ENCODE results near the gene GHRH.

The GHRH gene

DNA sequence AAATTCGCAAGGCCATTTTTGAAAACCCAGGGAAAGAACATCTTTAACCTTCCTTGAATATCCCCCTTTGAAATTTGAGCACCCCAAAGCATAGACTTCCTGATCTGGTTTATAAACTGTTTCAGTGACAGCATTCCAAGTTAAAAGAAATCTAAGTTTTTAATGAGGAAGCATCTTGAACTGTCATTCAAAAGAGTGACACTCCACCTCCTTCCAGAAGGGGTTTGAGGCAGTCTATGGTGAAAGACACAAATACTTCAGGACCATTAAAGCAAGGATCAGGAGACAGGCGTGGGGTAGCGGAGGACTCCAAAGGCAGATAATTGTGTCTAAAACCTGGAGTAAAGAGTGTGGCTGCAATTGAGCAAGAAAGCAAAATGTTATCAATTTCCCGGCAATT is 691 bp downstream of the GHRH start:
- no peak for FAIRE-seq

- no peak for FAIRE-seq
Measured at GRCh38 chr20:37259865-37260264, 1.7 kb downstream of the GHRH start.

- FAIRE-seq, result no peak
Measured at GRCh38 chr20:37259031-37259430, 2.6 kb downstream of the GHRH start.

- FAIRE-seq, result no peak
Measured at GRCh38 chr20:37257988-37258387, 3.6 kb downstream of the GHRH start.

DNA sequence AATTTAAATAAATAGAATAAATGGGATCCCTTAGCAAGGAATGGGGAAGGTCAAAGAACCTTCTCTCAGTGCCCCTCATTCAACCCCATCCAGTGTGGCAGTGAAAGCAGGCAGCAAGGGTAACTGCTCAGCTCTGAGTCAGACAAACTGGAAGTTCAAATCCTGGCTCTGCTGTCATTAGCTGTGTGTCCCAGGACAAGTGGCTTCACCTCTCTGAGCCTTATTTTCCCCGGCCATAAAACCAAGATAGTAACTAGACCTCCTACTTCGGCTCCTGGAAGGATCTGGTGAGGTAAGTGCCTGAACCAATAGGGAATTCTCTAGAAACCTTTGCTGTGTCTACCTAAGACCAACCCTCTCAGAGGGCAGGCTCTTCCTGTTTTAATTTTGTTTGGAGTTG is 4.1 kb downstream of the GHRH start:
- FAIRE-seq, result no peak

- no peak for FAIRE-seq
Measured at GRCh38 chr20:37256286-37256685, 5.3 kb downstream of the GHRH start.

DNA sequence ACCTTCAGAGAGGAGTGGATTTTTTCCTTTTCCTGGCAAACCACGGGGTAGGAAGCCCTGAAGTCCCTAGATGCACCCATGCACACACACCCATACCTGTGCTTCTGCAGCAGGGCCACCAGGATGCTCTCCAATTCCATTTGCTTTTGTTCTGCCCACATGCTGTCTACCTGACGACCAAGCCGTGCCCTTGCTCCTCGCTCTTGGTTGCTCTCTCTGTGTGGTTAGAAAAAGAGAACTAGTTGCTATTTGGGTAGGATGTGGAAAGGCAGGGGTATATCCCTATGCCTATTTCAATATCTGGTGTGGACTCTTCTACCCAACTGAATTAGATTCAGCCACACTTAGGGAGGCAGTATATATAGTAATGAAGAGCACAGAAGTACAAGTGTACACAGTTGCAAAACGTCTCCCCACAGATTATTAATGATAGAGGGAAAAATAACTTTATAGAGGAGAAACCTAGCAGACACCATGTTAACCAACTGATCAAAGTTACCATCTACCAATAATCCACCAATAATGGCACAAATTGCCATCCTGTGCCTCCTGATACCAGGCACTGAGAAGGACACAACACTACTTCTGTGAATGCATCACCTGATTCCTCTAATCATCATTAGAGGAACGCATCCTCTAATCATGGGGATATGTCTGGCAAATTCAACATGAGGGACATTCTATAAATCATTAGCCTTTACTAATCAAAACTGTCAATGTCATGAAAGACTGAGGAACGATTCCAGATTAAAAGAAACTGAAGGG is 7.3 kb downstream of the GHRH start:
- no peak for FAIRE-seq

- FAIRE-seq, result no peak
Measured at GRCh38 chr20:37253087-37253486, 8.5 kb downstream of the GHRH start.

DNA sequence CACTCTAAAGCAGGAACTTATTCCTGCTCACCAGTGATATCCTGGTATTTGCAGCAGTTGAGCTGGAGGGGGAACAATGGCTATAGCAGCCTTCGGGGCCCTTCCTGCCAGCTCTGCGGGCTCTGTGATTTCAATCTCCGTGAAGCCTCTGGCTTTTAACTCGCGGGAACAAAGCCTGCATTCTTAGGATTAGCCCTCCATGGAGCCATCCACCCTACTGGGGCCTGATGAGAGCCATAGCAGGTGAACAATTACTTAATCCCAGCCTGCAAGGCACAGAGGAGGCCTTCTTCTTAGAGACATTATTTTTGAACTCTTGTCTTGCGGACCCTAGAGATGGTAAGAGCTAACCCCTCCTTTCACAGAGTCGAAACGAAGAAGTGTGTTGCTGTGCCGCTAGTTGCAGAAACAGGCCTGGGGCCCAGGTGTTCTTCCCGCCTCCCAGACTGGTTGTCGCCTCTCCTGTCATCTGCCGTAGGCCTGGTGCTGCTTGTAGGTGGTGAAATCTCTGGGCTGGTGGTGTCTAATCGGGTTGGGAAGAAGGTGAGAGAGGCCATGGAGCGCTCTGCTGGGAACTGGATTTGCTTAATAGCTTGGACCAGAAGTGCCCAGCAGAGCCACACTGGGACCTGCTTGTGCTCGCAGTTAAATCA is 9.7 kb downstream of the GHRH start:
- no peak for FAIRE-seq

DNA sequence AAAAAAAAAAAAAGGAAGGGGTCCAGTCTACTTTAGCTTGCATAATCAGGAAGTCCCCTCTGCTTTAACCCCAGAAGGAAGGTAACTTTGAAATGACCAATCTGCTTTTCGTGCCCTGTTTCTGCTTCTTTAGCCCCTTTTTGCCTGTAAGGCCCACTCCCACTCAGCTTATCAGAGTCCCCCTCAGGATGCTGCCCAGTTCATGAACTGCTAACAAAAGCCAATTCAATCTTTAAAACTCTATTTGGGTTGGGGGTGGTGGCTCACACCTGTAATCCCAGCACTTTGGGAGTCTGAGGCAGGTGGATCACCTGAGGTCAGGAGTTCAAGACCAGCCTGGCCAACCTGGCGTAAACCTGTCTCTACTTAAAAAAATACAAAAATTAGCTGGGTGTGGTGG is 12.3 kb downstream of the GHRH start:
- FAIRE-seq, result no peak

GRCh38 chr20:37247547-37247946 is 14.1 kb downstream of the GHRH start:
- no peak for FAIRE-seq

DNA sequence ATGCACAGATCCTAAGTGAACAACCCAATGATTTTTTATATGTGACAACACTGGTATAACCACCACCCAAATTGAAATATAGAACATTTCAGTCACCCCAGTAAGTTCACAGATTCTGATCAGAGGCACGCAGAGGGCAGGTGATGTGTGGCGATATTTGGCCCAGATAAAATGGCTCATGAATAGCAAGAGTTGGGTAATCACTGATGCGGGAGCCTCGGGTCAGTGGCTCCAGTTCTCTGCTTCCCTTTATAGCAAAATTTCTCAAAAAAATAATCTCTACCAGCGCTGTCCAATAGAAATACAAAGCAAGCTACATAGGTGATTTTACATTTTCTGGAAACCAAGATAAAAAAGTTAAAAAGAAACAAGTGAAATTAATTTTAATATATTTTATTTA is 14.9 kb downstream of the GHRH start:
- no peak for FAIRE-seq

DNA sequence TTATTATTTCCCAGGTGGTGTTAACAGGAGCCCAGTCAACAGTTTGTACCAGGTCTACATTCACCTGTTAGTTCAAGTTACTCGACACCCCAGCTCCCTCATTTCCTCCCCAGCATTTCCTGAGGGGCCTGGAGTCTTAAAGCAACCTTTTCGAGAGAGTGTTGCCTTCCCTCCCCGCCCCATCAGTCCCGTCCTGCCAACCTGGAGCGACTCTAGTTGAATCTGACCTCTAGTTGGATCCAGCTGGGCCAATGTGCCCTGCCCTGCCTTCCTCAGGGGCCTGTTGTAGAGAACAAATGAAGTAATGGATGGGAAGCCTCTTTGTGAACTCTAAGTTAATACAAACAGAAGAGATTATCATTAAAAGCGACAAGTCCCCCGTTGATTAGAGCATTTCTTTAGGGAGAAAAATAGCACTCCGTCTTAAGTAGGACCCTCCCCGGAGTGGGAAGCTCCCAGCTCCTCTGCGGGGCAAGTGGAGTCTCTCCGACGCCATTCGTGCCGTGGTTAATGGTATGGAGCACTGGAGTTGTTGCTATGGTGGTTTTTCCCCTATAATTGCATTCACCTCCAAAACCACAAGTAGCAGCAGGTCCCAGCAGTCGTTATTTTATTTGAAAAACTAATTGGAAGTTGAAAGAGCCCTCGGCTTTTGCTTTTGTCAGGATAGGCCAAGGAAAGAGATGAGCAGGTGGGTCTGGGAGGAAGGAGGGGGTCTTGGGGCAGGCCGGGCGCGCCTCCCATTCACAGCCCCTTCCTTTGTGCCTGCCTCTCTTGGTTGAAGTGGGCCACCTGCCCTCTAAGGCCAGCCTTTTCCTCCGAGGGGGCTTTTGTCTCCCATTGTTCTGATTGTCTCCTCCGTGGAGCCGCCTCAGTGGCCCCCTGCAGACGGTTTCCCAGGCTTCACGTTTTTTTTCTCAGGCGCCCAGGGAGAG is 16.1 kb downstream of the GHRH start:
- FAIRE-seq, result no peak

GRCh38 chr20:37244572-37244957 is 17.0 kb downstream of the GHRH start:
- no peak for FAIRE-seq

- FAIRE-seq, result no peak
Measured at GRCh38 chr20:37243937-37244571, 17.6 kb downstream of the GHRH start.

DNA sequence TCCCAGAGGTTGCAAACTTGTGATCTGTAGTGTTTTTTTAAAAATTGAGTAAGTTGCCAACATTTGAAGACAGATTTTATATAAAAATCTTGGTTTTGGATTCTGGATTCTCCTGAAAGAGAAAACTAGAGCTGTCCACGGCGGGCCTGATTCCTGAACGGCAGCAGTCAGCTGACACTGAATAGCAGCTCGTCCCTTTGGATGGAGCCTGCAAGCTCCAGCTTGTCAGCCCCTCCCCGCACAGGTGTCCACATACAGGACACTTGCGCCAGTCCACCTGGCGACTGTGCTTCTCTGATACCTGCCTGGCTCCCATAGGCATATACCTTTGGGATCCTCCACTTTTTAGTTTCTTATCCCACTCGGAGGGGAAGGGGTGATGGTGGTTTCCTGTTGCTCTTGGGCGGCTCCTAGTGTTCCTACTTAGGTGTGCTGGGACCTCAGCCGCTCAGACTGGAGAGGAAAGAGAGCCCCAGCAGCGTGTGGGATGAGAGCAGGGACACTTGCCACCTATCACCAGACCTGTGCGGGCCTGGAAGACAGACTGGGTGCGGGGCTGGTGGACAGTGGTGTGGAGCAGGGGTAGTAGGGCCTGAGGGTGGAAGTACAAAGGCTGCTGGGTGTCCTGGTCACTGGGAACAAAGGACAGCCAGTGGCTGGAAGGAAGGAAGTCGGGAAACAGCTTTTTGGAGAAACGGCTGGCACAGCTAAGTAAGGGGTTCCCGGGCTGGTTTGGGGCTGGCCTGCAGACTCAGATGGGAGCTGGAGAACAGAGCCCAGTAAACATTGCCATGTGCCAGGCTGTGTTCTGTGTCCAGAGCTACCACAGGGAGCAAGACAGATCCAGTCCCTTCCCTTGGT is 18.3 kb downstream of the GHRH start:
- FAIRE-seq, result no peak

DNA sequence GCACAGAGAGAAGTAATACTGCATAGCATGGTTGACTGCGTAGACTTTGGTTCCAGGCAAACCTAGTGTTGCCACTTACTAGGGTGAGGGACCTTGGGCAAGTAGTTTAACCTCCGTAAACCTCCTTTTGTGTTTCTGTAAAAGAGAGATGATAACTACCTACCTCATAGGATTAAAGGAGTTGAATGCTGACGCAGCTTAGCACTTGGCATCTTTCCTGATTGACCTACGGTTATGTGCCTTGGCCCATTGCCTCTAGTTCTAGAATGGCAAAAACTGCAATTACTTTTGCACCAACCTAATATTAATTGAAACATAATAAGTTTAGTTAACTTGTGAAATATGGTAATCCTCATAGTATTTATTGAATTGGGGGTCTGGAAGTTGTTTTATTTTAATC is 19.1 kb downstream of the GHRH start:
- no peak for FAIRE-seq

- no peak for FAIRE-seq
Measured at GRCh38 chr20:37240337-37241067, 21.1 kb downstream of the GHRH start.

GRCh38 chr20:37238935-37239451 is 22.6 kb downstream of the GHRH start:
- FAIRE-seq, result no peak

DNA sequence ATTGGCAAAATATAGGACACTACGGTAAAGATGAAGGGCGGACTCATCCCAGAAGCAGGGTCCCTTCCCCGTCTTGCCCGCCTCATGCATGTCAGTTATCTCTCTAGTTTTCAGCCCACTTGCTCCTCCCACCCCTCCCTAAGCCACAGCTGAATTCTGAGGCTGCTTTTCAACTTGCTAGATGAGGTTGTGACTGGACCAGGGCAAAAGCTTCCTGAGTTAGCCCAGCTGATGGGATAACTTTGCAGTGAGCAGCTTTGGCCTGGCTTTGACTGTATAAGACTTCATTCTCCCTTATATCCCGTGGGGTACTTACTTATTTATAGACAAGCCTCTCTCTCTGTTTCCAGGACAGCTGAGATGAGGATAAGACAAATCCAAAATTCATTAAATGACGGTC is 23.2 kb downstream of the GHRH start:
- no peak for FAIRE-seq

GRCh38 chr20:37237656-37238055 is 24.0 kb downstream of the GHRH start:
- FAIRE-seq, result no peak

Data from endometrium (tissue), 2 donors.